Endodermal cell (in vitro differentiated cells): ENCODE results near the gene CFLAR. TPM values are rescaled to one million over a fixed set of nuclear protein-coding genes. Genes with fewer than 3 reads are reported as not detected.
A peak's percentile ranks its signal among the peaks of the same experiment; 100 is the strongest.

Experiments
- DNase-seq: peaks from one replicate; pipeline ENCODE4 v3.0.0-alpha.2; 2017
- H3K27ac ChIP-seq: 2 replicates; pipeline ENCODE4 v1.5.1; 2013; ENCODE audit warnings: mild to moderate bottlenecking, low read depth, low read length, moderate library complexity
- H3K27me3 ChIP-seq: 2 replicates; pipeline ENCODE4 v1.6.1; 2013; ENCODE audit warnings: mild to moderate bottlenecking, low read length, moderate library complexity; ENCODE audit not compliant: insufficient read depth, control insufficient read depth, poor library complexity, severe bottlenecking
- H3K36me3 ChIP-seq: 2 replicates; pipeline ENCODE4 v1.7.0; 2013; ENCODE audit warnings: mild to moderate bottlenecking, low read length, moderate library complexity; ENCODE audit not compliant: control insufficient read depth, insufficient read depth
- H3K4me1 ChIP-seq: one replicate; pipeline ENCODE4 v1.7.0; 2013; ENCODE audit warnings: low read length; ENCODE audit not compliant: control insufficient read depth, insufficient read depth
- H3K4me3 ChIP-seq: 2 replicates; pipeline ENCODE4 v1.5.1; 2013; ENCODE audit warnings: mild to moderate bottlenecking, low read length, moderate library complexity
- H3K9ac ChIP-seq: 2 replicates; pipeline ENCODE4 v1.6.1; 2013; ENCODE audit warnings: mild to moderate bottlenecking, low read length, moderate library complexity; ENCODE audit not compliant: poor library complexity, severe bottlenecking; ENCODE audit errors: extremely low read depth
- H3K9me3 ChIP-seq: 2 replicates; pipeline ENCODE4 v1.6.1; 2013; ENCODE audit warnings: mild to moderate bottlenecking, low read length, moderate library complexity; ENCODE audit not compliant: control insufficient read depth
- H3K27ac Mint-ChIP-seq: 2 replicates; pipeline ENCODE4 v1.8.0; 2020; ENCODE audit warnings: mixed read lengths
- H3K27me3 Mint-ChIP-seq: 2 replicates; pipeline ENCODE4 v1.8.0; 2021; ENCODE audit warnings: mild to moderate bottlenecking, mixed read lengths; ENCODE audit not compliant: insufficient read depth
- H3K36me3 Mint-ChIP-seq: 2 replicates; pipeline ENCODE4 v1.8.0; 2020; ENCODE audit warnings: low read depth, mixed read lengths
- H3K4me1 Mint-ChIP-seq: 2 replicates; pipeline ENCODE4 v1.8.0; 2020; ENCODE audit warnings: mixed read lengths
- H3K4me3 Mint-ChIP-seq: 2 replicates; pipeline ENCODE4 v1.8.0; 2020; ENCODE audit warnings: mild to moderate bottlenecking, moderate library complexity, mixed read lengths
- H3K9me3 Mint-ChIP-seq: 2 replicates; pipeline ENCODE4 v1.8.0; 2020; ENCODE audit warnings: mild to moderate bottlenecking, mixed read lengths
- CTCF ChIP-seq: fragments of 200-600 bp; sonication (generic); conservative IDR thresholded peaks from 2 replicates; pipeline ENCODE4 v1.5.0; 2021; ENCODE audit warnings: antibody characterized with exemption, mild to moderate bottlenecking
- WGBS, 2 experiments: methylation state at CpG; one replicate each; pipeline versions ENCODE4 v1.1.5 to v1.1.7; 2013; ENCODE audit warnings: missing lambda C conversion rate in 2 of 2, mixed read lengths in 1 of 2; ENCODE audit not compliant: insufficient coverage in 1 of 2, insufficient read length in 1 of 2; 5-methylcytosine and 5-hydroxymethylcytosine counted together
- total RNA-seq, 2 donors: library from RNA; stranded (reverse); fragmentation: NEBNext Ultra II Directional in 1 of 2; extraction: Animal tissue kit (Norgen Biotek cat#: 25700) in 1 of 2; gene quantifications; 2 replicates in 1 of 2; 3 replicates in 1 of 2; pipeline ENCODE4 v1.2.1, GENCODE V29; 2021

CFLAR gene
- total RNA-seq, 2 donors from 2014 or later, result 168 to 197 TPM

GRCh38 chr2:201074996-201075395 is 41.0 kb upstream of the CFLAR start:
- Histone ChIP-seq H3K9me3 (no peaks in the 10 kb centered on the region), H3K36me3 (peaks cover 15% of the 10 kb centered on the region), H3K4me3 (no peak overlapping the region), H3K9ac (no peak overlapping the region), H3K4me1 (no peaks in the 10 kb centered on the region), H3K27ac (no peak overlapping the region), H3K27me3 (no peaks in the 10 kb centered on the region)
- WGBS, 2 experiments, result 96 to 97% methylated on average over 4 to 7 of the region's 7 CpGs
- peaks cover 9% of the 10 kb centered on the region for H3K36me3 Mint-ChIP-seq
- DNase-seq, result no peak
- no peak for TF ChIP-seq CTCF
- H3K27me3 Mint-ChIP-seq, result no peaks in the 10 kb centered on the region
- H3K4me1 Mint-ChIP-seq, result peaks cover 11% of the 10 kb centered on the region
- H3K27ac Mint-ChIP-seq, result no peak overlapping the region
- H3K9me3 Mint-ChIP-seq, result no peaks in the 10 kb centered on the region
- H3K4me3 Mint-ChIP-seq, result no peak overlapping the region

GRCh38 chr2:201084863-201085262 is 31.1 kb upstream of the CFLAR start:
- 92% methylated on average over 2 of the region's 2 CpGs; no CpG with 5 or more reads in 1 of the 2 experiments for WGBS, 2 experiments
- Histone ChIP-seq H3K9me3 (no peaks in the 10 kb centered on the region), H3K4me1 (no peaks in the 10 kb centered on the region), H3K27me3 (no peaks in the 10 kb centered on the region), H3K4me3 (no peak overlapping the region), H3K27ac (no peak overlapping the region), H3K9ac (no peak overlapping the region), H3K36me3 (peaks cover 53% of the 10 kb centered on the region)
- peaks cover 50% of the 10 kb centered on the region for H3K36me3 Mint-ChIP-seq
- no peak for TF ChIP-seq CTCF
- H3K4me1 Mint-ChIP-seq, result no peaks in the 10 kb centered on the region
- peaks cover 6% of the 10 kb centered on the region for H3K9me3 Mint-ChIP-seq
- no peak overlapping the region for H3K27ac Mint-ChIP-seq
- no peak overlapping the region for H3K4me3 Mint-ChIP-seq
- no peaks in the 10 kb centered on the region for H3K27me3 Mint-ChIP-seq
- no peak for DNase-seq

GRCh38 chr2:201090574-201090973 is 25.4 kb upstream of the CFLAR start:
- peaks cover 2% of the 10 kb centered on the region for H3K4me1 Mint-ChIP-seq
- H3K27ac ChIP-seq, result no peak overlapping the region
- H3K9me3 ChIP-seq, result no peaks in the 10 kb centered on the region
- no peaks in the 10 kb centered on the region for H3K27me3 ChIP-seq
- WGBS, 2 experiments, result 42 to 74% methylated on average over 4 of the region's 4 CpGs
- peaks cover 21% of the 10 kb centered on the region for H3K36me3 ChIP-seq
- H3K36me3 Mint-ChIP-seq, result peaks cover 31% of the 10 kb centered on the region
- TF ChIP-seq CTCF, result no peak
- peak; percentile 50 for DNase-seq
- H3K4me3 Mint-ChIP-seq, result no peak overlapping the region
- H3K4me1 ChIP-seq, result no peaks in the 10 kb centered on the region
- H3K9ac ChIP-seq, result no peak overlapping the region
- no peaks in the 10 kb centered on the region for H3K27me3 Mint-ChIP-seq
- no peak overlapping the region for H3K4me3 ChIP-seq
- H3K9me3 Mint-ChIP-seq, result peaks cover 6% of the 10 kb centered on the region
- peak overlapping the region; percentile 16 for H3K27ac Mint-ChIP-seq
